Putamen (tissue), 1 donor: ENCODE results near the gene TBC1D2.
"Not testable (repeated sequence)": the region's sequence is repeated elsewhere in the genome, so short reads cannot be mapped to it uniquely, and the experiment has no call there.

Source experiments
- DNase-seq: peaks from one replicate; pipeline ENCODE4 v3.0.0-alpha.2; 2016; ENCODE audit warnings: low spot score

Gene TBC1D2

DNA sequence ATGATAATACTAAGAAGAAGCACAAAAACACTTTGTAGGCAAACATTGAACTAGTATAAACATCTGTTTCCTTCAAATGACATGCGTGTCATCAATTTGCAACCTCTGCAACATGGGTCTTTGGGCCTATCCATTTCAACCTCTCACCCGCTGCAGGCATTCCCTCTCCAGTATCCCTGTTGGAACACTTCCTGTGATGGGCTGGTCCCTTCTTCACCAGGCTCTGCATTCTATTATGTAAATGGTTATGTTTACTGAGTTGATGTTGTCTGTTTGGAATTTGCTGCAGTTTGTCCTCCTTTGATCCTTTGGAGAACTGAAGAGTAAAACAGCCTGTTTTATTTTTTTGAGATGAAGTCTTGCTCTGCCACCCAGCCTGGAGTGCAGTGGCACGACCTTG lies 16.6 kb upstream of the TBC1D2 start:
- DNase-seq = no peak

DNA sequence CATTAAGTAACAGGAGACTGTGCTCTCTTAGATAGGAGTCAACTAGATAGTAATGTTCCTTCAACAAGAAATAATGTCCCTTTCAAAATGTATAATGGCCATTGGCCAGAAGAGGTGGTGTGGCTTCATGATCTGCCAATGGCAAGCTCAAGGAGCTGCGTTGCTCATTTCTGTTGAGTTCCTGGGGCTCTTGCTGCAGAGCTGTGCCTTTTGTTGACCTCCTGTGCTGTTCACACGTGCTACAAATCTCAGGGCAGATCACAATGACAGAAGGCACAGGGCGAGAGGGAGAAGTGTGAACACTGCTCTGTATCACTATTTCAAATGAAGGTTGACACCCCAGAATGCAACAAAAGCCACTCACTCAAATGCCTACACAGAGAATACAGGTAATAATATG lies 16.0 kb upstream of the TBC1D2 start:
- no peak for DNase-seq

DNA sequence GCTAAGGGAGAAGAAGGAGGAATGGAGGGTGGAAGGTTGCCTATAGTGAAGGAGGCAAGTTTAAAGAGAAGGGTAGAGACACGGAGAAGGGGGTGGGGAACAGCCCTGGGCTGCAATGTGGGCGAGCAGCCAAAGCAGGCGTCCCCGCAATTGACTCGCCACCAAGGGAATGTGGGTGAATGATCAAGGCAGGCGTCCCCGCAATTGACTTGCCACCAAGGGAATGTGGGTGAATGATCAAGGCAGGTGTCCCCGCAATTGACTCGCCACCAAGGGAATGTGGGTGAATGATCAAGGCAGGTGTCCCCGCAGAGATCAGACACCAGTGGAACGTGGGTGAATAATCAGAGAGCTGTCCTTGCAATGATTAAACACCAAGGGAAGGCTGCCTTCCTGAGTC lies 14.8 kb upstream of the TBC1D2 start:
- DNase-seq = not testable (repeated sequence)

DNA sequence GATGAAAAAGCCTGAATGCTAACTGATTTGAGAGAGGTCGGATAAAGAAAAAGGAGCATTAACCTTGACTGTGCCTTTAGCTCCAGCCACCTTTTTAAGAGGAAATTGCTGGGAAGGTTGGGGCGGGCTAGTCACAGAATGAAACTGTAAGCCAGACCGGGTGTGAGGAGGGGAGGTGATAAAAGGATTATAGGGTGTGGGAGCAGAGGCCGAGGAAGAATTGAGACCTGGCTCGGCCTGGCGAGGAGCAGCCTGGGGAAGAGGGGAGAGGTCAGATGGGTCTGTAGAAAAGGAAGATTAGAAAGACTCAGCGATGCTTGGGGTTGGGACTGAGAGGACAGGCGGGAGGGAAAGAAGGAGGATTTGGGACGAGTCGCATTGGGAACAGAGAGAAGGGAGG lies 14.2 kb upstream of the TBC1D2 start:
- DNase-seq = not testable (repeated sequence)

DNA sequence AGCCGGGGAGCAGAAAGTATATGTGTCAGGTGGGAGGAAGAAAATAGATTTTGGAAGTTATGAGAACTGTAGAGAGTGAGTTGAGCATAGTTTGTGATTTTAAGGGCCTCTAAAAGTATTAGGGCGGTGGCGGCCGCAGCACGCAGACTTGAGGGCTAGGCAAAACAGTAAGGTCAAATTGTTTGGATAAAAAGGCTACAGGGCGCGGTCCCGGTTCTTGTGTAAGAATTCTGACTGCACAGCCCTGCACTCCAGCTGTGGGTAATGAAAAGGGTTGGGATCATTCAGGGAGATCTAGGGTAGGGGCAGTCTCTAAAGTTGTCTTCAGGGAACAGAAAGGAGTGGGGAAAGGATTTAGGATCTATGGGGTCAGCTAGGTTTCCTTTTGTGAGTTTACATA lies 12.1 kb upstream of the TBC1D2 start:
- DNase-seq = not testable (repeated sequence)

DNA sequence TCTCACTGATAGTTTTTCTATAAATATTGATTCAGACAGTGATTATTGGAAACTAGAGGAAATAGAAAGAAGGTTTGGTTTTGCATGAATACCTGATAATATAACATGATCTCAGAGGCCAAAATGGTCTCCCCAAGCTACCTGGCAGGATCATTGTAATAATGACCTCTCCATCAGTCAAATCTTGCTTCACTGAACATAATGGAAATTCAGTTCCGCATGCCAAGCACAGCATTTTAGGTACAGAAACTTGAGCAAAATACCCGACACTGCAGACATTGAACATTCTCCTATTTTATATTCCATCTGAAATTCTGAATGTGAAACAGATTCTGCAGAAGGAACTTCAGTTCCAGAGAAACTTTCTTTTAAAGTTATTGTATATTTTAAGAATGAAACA lies 9.1 kb upstream of the TBC1D2 start:
- DNase-seq = no peak

DNA sequence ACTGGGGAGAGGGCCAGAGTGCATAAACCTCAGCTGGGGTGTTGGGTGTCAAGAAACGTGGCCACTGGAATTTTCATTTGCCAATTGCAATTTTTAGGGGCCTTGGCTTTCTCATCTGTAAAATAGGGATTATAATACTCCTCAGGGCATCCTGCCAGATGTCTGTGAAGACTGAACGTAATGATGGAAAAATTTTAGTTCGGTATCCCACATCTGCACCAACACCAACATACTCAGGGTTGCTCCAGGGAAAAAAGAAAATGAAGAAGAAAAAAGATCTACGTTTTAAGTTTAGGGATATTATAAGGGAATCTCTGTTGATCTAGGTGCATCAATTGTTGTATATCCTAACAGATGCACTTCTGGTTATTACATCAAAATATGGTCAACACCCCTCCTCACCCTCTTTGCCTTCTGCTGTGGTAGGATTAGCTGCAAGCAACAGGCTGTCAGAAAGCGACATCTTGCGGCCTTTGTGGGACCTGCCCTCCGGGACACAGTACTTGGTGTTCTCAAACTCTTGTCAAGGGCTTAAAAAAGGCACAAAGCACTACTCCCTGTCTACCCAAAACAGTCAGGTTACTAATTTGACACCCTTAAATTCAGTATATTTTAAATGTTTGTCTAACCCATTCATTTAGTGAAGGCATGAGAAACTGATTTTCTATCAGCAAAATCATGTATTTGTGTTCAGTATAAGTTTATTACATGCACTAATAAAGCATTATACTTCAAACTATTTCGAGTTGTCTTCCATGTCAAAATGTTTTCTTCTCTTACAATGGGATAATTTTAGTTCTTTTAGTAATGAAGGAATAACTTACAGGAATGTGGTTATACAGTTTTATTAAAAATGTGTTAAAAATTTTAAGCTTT lies 8.3 kb upstream of the TBC1D2 start:
- DNase-seq = peak; percentile 70

DNA sequence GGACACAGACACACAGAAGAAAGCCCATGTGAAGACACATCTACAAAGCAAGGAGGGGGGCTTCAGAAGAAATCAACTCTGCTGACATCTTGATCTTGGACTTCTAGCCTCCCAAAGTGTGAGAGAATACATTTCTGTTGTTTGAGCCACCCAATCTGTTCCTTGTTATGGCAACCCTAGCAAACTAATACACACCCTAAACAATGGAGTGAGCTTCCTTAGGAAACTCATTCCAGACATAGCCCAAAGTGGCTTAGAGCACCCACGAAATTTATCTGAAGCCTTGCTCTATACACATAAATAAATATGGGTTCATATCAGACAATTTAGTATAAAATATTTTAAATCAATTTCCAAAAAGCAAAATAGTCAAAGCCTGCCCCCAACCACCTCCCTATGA lies 7.6 kb upstream of the TBC1D2 start:
- DNase-seq = no peak

DNA sequence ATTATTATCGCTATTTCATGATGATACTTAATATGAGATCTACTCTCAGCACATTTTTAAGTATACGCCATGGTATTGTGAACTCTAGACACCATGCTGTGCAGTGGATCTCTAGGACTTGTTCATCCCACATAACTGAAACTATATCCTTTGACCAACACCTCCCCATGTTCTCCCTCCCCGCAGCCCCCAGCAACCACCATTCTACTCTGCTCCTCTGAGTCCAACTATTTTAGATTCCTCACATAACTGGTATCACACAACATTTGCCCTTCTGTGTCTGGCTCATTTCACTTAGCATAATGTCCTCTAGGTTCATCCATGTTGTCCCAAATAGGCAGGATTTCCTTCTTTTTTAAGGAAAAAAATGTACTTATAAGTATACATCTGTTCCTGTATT lies 6.6 kb upstream of the TBC1D2 start:
- no peak for DNase-seq

DNA sequence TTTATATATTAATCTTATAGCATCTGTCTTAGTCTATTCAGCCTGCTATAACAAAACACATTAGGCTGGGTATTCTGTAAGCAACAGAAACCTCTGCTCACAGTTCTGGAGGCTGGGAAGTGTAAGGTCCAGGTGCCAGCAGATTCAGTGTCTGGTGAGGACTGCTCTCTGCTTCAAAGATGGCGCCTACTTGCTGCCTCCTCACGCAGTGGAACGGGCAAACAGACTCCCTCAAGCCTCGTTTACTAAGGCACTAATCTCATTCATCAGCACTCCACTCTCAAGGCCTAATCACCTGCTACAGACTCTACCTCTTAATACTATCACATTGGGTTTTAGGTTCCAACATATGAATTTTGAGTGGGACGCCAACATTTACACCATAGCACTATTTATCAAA lies 5.2 kb upstream of the TBC1D2 start:
- no peak for DNase-seq

DNA sequence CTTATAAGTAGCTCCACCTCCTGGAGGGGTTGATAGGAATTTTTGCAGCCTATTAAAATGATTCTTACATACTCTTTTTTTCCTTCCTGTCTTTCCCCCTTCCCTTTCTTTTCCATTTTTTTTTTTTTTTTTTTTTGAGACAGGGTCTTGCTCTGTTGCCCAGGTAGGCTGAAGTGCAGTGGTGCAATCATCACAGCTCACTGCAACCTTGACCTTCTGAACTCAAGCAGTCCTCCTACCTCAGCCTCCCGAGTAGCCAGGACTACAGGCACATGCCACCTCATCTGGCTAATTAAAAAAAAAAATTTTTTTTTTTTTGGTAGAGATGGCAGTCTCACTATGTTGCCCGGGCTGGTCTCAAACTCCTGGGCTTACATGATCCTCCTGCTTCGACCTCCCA lies 4.3 kb upstream of the TBC1D2 start:
- DNase-seq = no peak

DNA sequence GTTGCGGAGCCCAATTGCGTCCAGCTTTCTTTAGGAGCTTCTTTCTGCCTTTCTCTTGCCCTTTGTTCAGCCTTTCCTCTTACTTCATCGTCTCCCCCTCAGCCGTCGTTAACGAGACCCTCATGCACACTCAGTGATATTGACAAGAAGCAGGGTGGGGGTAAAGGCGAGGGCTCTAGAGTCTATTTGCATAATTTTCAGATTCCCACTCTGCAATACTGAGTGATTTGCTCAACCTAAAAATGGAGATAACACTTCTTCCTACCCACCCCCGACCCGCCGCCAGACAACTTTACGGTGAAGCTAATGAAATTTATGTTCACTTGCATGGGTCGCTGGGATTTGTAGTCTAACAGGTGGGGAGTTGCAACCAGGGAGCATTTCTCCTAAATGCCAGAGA lies 1.3 kb upstream of the TBC1D2 start:
- peak; percentile 25 for DNase-seq

DNA sequence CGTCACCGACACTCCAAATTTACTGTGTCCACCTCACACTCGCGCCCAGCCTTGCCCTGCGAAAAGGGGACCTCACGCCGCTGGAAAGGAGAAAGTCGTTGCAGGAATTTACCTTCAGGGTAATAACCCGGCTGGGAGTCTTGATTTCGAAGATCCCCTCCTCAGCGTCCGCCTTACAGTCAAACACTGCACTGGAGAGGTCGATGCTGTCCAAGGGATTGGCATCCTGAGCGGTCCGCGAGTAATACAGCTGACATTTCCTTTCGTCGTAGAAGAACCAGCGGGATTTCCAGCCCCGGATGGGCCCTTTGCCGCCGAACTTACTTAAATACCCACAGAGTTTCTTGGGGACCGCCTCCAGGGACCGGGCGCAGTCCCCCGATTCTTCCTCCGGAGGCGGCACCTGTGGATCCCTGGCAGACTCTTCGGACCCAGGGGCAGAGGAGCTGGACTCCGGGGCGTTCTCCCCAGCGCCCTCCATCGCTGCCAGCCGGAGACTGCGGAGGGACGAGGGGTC lies 330 bp downstream of the TBC1D2 start:
- no peak for DNase-seq

DNA sequence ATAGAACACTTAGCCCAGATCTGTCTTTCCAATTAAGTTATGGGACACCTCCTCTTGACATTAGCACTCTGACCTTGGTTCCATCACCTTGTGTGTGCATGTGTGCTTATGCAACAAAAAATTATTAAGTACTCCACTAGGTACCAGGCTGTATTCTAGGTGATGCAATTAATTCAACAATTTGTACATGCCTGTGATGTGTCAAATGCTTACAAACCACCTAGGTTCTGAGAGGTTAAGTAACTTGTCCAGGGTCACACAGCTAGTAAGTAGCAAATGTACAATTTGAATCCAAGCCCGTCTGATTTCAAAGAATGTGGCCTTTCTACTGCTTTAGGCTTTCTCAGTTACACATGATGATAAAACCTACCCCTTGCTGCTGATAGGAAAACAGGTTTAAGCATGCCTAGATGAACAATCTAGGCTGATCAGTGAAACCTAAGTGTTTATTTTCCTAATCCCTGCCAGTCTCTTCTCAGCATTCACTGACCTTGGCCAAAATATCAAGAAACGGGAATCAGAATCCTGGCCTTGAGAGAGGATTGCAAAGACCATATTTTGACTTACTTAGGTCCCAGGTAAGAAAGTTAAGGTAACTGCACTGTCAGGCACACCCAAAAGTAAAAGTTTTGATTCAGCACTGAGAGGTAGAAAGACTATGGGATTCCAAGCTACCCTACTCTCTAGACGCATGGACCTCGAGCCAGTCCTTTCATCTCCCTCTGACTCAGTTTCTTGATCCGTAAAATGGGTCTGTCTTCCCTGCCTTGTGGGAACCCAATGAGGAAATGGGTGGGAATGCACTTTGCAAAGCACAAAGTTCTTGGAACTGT lies 1.0 kb downstream of the TBC1D2 start:
- no peak for DNase-seq

DNA sequence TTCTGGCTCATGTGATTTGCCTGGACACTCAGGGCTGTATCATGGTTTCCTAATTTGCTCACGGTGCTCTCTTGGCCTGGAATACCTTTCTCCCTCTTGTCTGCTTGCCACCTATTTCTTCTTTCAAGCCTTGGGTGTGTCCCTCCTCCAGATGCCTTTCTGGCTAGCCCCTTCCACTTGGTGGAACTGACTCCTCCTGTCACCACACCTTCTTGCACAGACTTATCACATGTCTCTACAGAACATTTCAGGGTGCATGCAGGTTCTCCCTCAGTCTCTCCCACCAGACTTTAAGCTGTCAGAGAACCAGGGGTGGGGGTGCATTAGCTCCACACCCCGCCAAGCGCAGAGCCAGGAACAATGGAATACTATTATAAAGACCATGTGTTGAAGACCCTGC lies 1.9 kb downstream of the TBC1D2 start:
- no peak for DNase-seq

DNA sequence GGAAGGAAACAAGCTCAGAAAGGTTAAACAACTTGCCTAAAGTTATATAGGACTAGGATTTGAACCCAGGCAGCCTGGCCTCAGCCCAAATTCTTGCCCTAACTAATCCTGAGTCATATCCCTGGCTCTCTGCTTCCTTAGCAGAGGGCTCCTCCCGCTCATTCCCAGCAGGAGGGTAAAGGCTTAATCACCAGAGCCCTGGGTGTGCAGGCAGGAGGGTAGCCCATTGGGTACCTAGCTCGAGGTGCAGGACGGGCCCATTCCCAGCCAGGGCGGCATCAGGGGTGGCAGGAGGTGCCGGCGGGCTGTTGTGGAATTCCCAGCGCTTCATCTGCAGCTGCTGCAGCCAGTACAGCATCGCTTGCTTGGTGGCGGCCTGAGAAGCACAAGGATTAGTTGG lies 3.9 kb downstream of the TBC1D2 start:
- no peak for DNase-seq

DNA sequence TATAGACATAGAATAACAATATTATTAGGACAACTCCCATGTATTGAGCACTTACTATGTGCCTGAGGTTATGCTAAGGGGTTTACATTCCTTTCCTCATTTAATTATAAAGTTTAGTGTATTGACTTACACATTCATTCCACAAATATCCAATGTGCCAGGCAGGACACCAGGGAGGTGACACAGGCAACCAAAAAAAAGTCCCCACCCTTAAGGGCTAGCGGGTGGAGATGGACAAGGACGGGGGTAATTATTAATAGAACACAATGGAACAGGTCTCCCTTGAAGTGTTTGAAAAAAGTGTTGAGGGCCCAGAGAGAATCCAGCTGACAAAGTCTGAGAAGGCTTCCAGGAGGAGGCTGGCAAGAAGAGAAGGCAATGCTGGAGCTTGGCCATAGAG lies 5.7 kb downstream of the TBC1D2 start:
- no peak for DNase-seq

DNA sequence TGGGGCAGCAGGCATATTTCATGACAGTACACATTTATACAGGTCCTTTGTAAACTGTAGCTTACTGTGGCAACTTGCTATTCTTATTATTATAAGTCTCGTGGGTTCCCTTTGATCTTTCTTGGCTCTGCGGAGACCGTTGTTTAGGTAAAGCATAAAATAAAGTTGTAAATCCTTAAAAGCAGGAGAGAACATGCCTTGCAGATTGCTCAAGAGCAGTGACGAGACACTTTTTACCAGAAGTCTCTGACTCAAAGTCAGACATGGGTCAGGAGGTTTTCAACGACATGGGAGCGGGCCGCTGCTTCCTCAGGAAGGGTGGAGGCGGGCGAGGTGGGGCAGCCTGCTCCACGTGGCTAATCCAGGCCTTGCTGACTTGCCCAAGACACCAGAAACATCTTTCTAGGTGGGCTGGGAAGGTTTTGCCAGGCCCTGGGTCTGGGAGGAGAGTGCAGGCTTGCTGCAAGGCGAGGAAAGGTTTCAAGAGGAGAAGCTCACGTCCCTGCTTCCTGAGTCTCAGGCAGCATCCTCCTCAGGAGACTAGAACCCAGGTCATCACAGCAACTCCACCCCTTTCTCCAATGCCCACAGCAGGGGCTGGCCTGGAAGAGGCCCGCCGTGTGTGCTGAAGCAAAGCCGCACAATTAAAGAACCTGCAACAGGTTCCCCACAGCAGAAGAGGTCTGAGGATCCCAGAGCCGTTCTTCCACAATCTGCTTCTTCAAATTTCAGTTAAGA lies 6.5 kb downstream of the TBC1D2 start:
- no peak for DNase-seq

DNA sequence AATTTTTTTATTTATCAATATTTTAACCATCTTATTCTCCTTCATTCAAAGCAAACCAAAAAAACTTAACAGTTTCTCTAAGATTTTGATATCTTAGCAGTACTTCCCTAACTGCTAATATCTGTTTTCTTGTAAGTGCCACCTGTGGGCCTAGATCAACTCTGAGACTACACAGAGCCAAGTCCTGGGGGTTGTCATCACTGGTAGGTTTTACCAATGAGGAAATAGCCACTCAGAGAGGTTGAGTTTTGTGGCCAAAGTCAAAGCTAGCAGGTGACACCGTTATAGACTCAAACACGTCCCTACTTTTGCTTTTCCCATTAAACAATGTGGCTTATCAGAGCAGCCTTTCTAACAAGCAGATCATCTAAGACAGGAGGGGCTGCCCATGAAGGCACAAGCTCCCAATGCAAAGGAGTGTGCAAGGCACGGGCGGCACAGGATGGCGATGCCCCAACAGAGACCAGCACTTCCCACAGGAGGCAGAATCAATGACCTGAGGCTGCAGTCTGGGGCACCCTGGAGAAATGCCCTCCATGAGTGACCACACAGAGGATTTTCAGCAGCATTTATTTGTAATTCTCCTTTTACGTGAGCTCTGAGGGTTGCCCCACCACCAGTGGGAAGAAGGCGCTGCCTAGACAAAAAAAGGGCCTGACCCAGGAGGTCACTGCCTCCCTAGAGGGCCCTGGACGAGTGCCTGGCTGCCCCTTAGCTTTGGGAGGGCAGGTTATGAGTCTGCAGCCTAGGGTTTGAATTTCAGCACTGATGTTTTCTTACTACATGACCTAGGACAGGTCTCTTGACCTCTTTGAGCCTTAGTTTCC lies 7.4 kb downstream of the TBC1D2 start:
- no peak for DNase-seq

DNA sequence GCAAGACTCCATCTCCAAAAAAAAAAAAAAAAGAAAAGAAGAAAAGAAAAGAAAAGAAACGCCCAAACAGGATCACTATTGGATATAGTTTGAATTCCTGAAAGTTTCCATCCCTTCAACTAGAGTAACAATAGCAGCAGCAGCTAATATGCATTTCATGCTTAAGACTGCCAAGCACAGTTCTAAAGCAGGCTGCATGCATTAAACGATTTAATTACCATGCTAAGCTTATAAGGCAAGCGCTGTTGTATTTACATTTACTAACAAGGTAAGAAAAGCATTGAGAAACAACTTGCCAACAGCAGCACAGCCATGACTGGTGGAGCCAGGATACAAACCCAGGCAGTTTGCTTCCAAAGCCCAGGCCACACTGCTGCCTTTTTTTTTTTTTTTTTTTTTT lies 13.0 kb downstream of the TBC1D2 start:
- no peak for DNase-seq
